ENCODE results near the gene SPATA21.
"Not testable (repeated sequence)": the region's sequence is repeated elsewhere in the genome, so short reads cannot be mapped to it uniquely, and the experiment has no call there.

SPATA21 gene

GRCh38 chr1:16376971-16377370, 60.3 kb downstream of the SPATA21 start:
- DNase-seq = no peak

- DNase-seq = no peak
Observed at GRCh38 chr1:16375521-16376340, 61.5 kb downstream of the SPATA21 start.

- DNase-seq = no peak
Observed at GRCh38 chr1:16374266-16374665, 63.0 kb downstream of the SPATA21 start.

GRCh38 chr1:16372535-16373285, 64.5 kb downstream of the SPATA21 start:
- no peak for DNase-seq

- DNase-seq = peak; percentile 23
Observed at GRCh38 chr1:16371725-16372124, 65.5 kb downstream of the SPATA21 start.

- DNase-seq = no peak
Observed at GRCh38 chr1:16369821-16370220, 67.4 kb downstream of the SPATA21 start.

- peak; percentile 29 for DNase-seq
Observed at GRCh38 chr1:16367968-16368890, 69.0 kb downstream of the SPATA21 start.

- DNase-seq = peak; percentile 89
Observed at GRCh38 chr1:16367258-16367967, 69.8 kb downstream of the SPATA21 start.

GRCh38 chr1:16366722-16367257, 70.4 kb downstream of the SPATA21 start, which contains the start of gene SZRD1:
SZRD1 (plus strand) TSS chr1:16367242; CDS start chr1:16367258, 16 bp downstream.
- DNase-seq = peak; percentile 95

GRCh38 chr1:16365146-16365498, 72.1 kb downstream of the SPATA21 start:
- DNase-seq = not testable (repeated sequence)

GRCh38 chr1:16356867-16357266, 80.4 kb downstream of the SPATA21 start:
- DNase-seq = no peak

GRCh38 chr1:16354619-16355018, 82.6 kb downstream of the SPATA21 start:
- no peak for DNase-seq

GRCh38 chr1:16352842-16353535, 84.2 kb downstream of the SPATA21 start:
- DNase-seq = no peak

- peak; percentile 92 for DNase-seq
Observed at GRCh38 chr1:16351994-16352841, 85.0 kb downstream of the SPATA21 start, which contains the start of gene FBXO42. FBXO42 (minus strand) TSS chr1:16352480; CDS start chr1:16315418, 37,062 bp downstream.

- DNase-seq = no peak
Observed at GRCh38 chr1:16351456-16351993, 85.7 kb downstream of the SPATA21 start.

- DNase-seq = no peak
Observed at GRCh38 chr1:16349847-16350406, 87.3 kb downstream of the SPATA21 start.

Data from stimulated activated CD4-positive, alpha-beta T cell treated with anti-CD3 and anti-CD28 coated beads, Interleukin-15, amount 100 ng/mL, for 24 hours (primary cell).